Motor neuron (in vitro differentiated cells): ENCODE results near the gene PDE10A. TPM values are rescaled to one million over a fixed set of nuclear protein-coding genes. Genes with fewer than 3 reads are reported as not detected.
"Not testable (repeated sequence)": the region's sequence is repeated elsewhere in the genome, so short reads cannot be mapped to it uniquely, and the experiment has no call there.

Experiments used
- ATAC-seq, 8 experiments: fragments of 200-7000 bp; cut with Tn5 transposase; replicated peaks in 6 of 8; 2 replicates each; pipeline ENCODE4 v1.8.0; 2021; ENCODE audit warnings: mild to moderate bottlenecking in 8 of 8, moderate library complexity in 8 of 8
- H3K27ac ChIP-seq, 2 donors: fragments of 250-450 bp; sonication (Bioruptor Pico); 2 replicates each; pipeline ENCODE4 v1.9.0; 2021; ENCODE audit warnings: antibody characterized with exemption in 2 of 2, mild to moderate bottlenecking in 2 of 2, moderate library complexity in 1 of 2
- H3K4me1 ChIP-seq, 2 donors: fragments of 250-450 bp; sonication (Bioruptor Pico); replicated peaks in 1 of 2; 2 replicates each; pipeline ENCODE4 v1.6.1; 2021; ENCODE audit warnings: antibody characterized with exemption in 2 of 2, mild to moderate bottlenecking in 2 of 2, moderate library complexity in 1 of 2
- H3K4me3 ChIP-seq, 5 donors: fragments of 250-450 bp; sonication (Bioruptor Pico); 2 replicates each; pipeline ENCODE4 v1.9.0; 2021; ENCODE audit warnings: antibody characterized with exemption in 5 of 5, mild to moderate bottlenecking in 5 of 5, moderate library complexity in 4 of 5
- WGBS, 10 experiments: fragments of 450-650 bp; shearing (Covaris generic); methylation state at CpG; one replicate each; pipeline ENCODE4 v1.0.0; 2022; 5-methylcytosine and 5-hydroxymethylcytosine counted together
- in situ Hi-C, 9 experiments: fragments of 400-800 bp; cut with MboI; loops; one replicate each; pipeline ENCODE4 v1.15.0; 2021; ENCODE audit warnings: low sequenced_read_pairs in 9 of 9, low pct_unique_long_range_greater_than_20kb in 2 of 9; ENCODE audit not compliant: unreplicated experiment in 9 of 9
- total RNA-seq, 8 experiments: library from RNA; unstranded; fragments of 300-600 nt; gene quantifications; 2 replicates each; pipeline versions ENCODE4 v1.2.3 to v1.2.4, GENCODE V29; 2022

The PDE10A gene
- total RNA-seq, 8 experiments from 2014 or later: 1.0 to 15.4 (median 14.5) TPM

DNA sequence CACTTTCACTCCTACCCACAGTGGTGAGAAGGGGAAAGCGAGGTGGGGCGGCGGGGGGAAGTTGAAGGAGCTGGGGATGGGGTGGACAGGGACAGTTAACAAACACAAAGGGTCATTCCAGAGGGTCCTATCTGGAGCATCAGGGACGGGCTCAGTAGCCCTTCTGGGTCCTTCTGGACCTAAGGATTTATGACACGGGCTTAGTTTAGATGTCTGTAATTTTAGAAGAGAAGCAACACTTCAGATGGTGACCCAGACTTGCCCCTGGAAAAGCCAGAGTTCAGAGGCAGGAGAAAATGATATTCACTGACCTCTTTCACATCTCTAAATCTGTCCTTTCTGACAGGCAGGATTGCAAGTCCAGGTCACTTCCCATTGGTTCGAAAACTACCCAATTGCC, 36.3 kb downstream of the PDE10A start:
- no peak overlapping the region for H3K4me3 ChIP-seq
- H3K4me1 ChIP-seq: no peaks in the 10 kb centered on the region
- no peak for ATAC-seq
- 0 to 90% (median 71%) methylated on average over 1 to 2 of the region's 6 CpGs; no CpG with 5 or more reads in 5 of the 10 experiments for WGBS, 10 experiments
- in situ Hi-C loops: no loop called here
- H3K27ac ChIP-seq: no peak overlapping the region

DNA sequence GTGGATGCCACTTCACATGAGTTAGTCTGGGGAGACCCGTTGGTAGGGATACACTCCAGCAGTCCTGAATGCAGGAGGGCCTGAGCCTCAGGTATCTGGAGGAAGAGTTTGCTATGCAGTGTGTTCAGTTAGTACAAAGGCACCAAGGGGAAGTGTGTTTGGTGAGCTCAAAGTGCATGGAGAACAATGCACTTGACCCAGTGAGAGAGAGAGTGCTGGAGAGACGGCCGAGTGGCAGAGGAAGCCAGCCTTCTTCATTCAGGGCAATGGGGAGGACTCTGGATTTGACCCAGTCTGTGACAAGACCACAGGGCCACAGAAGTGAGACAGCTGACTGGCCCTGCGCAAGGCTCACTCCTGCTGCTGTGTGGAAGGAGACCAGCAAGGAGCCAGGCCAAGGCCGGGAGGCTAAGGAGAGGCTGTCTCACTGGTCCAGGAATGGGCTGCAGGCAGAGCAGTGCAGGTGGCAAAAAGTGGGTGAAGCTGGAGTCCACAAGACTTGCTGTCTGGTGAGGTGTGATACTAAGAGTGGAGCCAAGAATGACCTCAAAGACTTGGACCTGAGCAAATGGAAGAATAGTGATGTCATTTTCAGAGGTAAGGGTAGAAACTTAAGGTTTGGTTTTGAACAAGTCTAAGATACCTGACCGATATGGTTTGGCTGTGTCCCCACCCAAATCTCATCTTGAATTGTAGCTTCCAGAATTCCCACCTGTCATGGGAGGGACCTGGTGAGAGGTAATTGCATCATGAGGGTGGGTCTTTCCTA, 38.0 kb downstream of the PDE10A start:
- H3K4me3 ChIP-seq: no peak overlapping the region
- ATAC-seq: no peak
- H3K4me1 ChIP-seq: no peaks in the 10 kb centered on the region
- no peak overlapping the region for H3K27ac ChIP-seq
- 74 to 100% (median 92%) methylated on average over 2 to 4 of the region's 6 CpGs; no CpG with 5 or more reads in 5 of the 10 experiments for WGBS, 10 experiments
- in situ Hi-C loops: no loop called here

DNA sequence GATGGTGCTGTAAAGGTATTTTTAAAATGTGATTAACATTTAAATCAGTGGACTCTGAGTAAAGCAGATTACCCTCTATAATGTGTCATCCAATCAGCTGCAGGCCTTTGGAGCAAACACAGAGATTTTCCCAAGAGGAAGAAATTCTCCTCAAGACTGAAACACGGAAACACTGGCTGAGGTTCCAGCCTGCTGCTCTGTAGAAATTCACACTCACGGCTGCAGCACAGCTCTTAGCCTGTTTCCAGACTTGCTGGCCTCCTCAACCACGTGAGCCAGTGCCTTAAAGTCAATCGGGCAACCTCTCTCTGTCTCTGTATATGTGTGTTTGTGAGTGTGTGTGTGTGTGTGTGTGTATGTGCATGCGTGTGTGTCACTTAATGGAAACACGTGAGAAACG, 41.1 kb downstream of the PDE10A start:
- WGBS, 10 experiments: 0 to 100% (median 88%) methylated on average over 1 to 7 of the region's 7 CpGs; no CpG with 5 or more reads in 4 of the 10 experiments
- no peak overlapping the region for H3K4me3 ChIP-seq
- ATAC-seq: no peak
- H3K27ac ChIP-seq: no peak overlapping the region
- H3K4me1 ChIP-seq: no peaks in the 10 kb centered on the region
- in situ Hi-C loops: no loop called here

DNA sequence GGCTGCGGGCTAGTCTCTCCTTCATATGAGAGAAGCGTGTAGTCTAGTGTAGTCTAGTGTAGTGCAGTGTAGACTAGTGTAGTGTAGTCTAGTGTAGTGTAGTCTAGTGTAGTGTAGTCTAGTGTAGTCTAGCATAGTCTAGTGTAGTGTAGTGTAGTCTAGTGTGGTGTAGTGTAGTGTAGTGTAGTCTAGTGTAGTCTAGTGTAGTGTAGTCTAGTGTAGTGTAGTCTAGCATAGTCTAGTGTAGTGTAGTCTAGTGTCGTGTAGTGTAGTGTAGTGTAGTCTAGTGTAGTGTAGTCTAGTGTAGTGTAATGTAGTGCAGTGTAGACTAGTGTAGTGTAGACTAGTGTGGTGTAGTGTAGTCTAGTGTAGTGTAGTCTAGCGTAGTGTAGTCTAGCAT, 44.1 kb downstream of the PDE10A start:
- WGBS, 10 experiments: 80 to 100% (median 92%) methylated on average over 1 to 3 of the region's 4 CpGs; no CpG with 5 or more reads in 6 of the 10 experiments
- H3K4me1 ChIP-seq, H3K27ac ChIP-seq, H3K4me3 ChIP-seq, in situ Hi-C loops, ATAC-seq: not testable (repeated sequence)

DNA sequence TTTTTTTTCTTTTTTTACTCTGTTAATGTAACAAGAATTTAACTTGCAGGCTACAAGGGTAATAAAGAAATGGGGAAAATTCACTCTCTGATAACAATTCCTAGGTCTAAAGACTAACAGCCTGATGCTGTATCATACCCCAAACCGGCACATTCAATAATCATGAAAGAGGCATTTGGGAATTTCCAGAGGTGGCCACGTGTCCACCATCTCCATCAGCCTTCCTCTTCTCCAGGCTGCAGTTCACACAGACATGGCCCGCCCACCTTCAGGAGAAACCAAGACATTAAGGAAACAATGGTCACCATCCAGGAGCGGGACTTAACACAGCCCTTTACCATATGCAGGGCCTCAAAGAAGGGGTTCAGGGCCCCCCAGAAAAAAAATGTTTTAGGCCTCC, 44.8 kb downstream of the PDE10A start:
- ATAC-seq: no peak
- no peak overlapping the region for H3K4me3 ChIP-seq
- H3K4me1 ChIP-seq: peaks cover 0 to 4% of the 10 kb centered on the region in 2 donors
- no peak overlapping the region for H3K27ac ChIP-seq
- WGBS, 10 experiments: 0 to 100% (median 100%) methylated on average over 1 to 2 of the region's 4 CpGs; no CpG with 5 or more reads in 3 of the 10 experiments
- in situ Hi-C loops: no loop called here

DNA sequence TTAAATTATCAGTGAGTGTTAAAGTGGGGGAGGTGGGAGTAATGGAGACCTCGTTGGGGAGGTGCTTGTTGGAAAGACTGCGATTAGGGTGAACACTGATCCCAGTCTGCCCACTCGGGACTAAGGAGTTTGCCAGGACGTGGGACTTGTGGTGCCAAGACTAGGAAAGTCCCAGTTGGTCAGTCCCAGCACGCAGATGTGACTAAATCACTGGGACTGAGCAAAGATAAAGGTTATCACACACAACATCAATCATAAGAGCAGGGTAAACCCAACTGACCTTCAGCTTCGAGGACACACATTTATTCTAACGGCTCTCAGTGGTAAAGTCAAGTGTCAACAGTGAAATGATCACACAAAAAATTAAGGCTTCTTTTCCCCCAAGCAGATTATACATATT, 45.5 kb downstream of the PDE10A start:
- in situ Hi-C loops: no loop called here
- peaks cover 0 to 4% of the 10 kb centered on the region in 2 donors for H3K4me1 ChIP-seq
- 20 to 89% (median 83%) methylated on average over 1 to 7 of the region's 7 CpGs; no CpG with 5 or more reads in 2 of the 10 experiments for WGBS, 10 experiments
- H3K4me3 ChIP-seq: no peak overlapping the region
- no peak overlapping the region for H3K27ac ChIP-seq
- no peak for ATAC-seq

DNA sequence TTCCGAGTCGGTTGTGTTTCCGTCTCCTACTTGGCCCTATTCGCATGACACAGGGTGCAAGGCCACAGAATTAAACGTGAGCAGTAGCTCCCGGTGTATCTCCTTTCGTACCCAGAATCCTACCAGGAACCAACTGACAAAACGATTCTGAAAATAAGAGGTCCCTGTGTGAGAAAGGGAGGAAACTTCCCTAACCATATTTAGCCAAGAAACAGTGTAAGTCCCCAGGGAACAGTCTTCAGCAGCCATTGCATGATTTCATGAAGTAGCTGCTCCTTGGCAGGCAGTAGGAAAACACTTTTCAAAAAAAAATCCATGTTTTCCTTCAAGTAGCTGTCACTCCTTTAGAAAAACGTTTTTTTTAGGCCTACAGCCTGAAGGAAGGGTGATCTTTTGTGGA, 46.9 kb downstream of the PDE10A start:
- ATAC-seq: peak in 2 of 8 experiments; percentile 40 to 41

DNA sequence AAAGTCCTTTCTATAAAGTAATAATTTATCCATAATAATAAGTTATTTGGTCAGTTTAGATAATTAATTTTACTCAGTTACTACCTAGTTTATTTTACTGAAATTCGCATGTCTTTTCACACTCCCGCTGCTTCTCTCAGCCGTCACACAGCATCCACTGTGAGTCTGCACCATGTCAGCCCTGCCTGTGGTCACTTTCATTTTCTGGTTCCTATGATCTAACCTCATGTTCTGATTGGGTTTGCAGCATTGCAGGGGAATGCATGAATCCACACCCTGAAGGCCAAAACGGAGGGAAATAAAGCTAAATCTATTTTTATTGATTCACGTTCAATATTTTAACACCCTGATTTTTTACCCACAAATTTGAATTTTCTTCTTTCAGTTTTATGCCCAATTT, 47.4 kb downstream of the PDE10A start:
- 14 to 95% (median 77%) methylated on average over 1 to 5 of the region's 5 CpGs for WGBS, 10 experiments
- peaks cover 0 to 4% of the 10 kb centered on the region in 2 donors for H3K4me1 ChIP-seq
- H3K4me3 ChIP-seq: no peak overlapping the region
- in situ Hi-C loops: no loop called here
- peak in 1 of 8 experiments; percentile 31 for ATAC-seq
- H3K27ac ChIP-seq: no peak overlapping the region

More for the DNA sequence above, 46.9 kb downstream of the PDE10A start:
- Histone ChIP-seq H3K4me1 (peaks cover 0 to 4% of the 10 kb centered on the region in 2 donors), H3K27ac (no peak overlapping the region), H3K4me3 (no peak overlapping the region)
- WGBS, 10 experiments: 5 to 68% (median 39%) methylated on average over 4 to 9 of the region's 9 CpGs
- in situ Hi-C loops: no loop called here

DNA sequence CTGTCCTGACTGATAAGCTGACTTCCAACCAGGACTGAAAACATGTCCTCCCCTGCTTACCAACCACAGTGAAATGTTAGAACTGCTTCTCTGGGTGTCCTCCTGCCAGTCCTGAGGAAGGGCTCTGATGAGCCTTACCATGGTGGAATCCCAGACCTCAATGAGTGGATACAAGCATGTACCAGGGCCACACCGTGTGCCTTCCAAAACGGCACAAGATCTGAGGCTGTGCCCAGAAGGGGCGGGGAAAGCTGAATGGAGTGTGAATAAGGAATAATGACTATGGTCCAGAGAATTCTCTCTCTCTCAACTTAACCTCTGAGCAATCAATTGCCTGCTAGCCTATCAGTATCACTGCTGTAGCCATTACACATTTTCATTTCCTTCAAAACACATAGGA, 51.7 kb downstream of the PDE10A start:
- Histone ChIP-seq H3K27ac (no peak overlapping the region), H3K4me1 (peaks cover 0 to 4% of the 10 kb centered on the region in 2 donors), H3K4me3 (no peak overlapping the region)
- in situ Hi-C loops: no loop called here
- 0 to 88% (median 80%) methylated on average over 1 to 3 of the region's 3 CpGs; no CpG with 5 or more reads in 5 of the 10 experiments for WGBS, 10 experiments
- ATAC-seq: no peak

DNA sequence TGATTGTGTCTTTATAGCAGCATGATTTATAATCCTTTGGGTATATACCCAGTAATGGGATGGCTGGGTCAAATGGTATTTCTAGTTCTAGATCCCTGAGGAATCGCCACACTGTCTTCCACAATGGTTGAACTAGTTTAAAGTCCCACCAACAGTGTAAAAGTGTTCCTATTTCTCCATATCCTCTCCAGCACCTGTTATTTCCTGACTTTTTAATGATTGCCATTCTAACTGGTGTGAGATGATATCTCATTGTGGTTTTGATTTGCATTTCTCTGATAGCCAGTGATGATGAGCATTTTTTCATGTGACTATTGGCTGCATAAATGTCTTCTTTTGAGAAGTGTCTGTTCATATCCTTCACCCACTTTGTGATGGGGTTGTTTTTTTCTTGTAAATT, 54.5 kb downstream of the PDE10A start:
- H3K4me1 ChIP-seq, H3K27ac ChIP-seq, ATAC-seq, in situ Hi-C loops, H3K4me3 ChIP-seq: not testable (repeated sequence)
- no CpG with 5 or more reads among the region's 1 CpG for WGBS, 10 experiments

DNA sequence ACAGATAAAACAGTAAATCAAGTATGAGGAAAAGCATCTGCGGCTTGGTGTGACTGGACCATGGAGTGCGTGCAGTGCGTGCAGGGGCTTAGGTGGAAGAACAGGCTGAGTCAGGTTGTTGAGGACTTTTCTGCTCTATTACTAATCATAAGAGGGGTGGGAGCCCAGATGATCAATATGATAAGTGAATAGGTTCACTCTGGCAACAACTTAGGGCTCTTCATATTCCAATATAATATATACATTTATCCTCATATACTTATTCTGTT, 56.4 kb downstream of the PDE10A start:
- Histone ChIP-seq H3K4me3 (no peak overlapping the region), H3K27ac (no peak overlapping the region), H3K4me1 (no peaks in the 10 kb centered on the region)
- in situ Hi-C loops: no loop called here
- ATAC-seq: no peak
- 37 to 100% (median 93%) methylated on average over 1 to 3 of the region's 3 CpGs; no CpG with 5 or more reads in 2 of the 10 experiments for WGBS, 10 experiments

DNA sequence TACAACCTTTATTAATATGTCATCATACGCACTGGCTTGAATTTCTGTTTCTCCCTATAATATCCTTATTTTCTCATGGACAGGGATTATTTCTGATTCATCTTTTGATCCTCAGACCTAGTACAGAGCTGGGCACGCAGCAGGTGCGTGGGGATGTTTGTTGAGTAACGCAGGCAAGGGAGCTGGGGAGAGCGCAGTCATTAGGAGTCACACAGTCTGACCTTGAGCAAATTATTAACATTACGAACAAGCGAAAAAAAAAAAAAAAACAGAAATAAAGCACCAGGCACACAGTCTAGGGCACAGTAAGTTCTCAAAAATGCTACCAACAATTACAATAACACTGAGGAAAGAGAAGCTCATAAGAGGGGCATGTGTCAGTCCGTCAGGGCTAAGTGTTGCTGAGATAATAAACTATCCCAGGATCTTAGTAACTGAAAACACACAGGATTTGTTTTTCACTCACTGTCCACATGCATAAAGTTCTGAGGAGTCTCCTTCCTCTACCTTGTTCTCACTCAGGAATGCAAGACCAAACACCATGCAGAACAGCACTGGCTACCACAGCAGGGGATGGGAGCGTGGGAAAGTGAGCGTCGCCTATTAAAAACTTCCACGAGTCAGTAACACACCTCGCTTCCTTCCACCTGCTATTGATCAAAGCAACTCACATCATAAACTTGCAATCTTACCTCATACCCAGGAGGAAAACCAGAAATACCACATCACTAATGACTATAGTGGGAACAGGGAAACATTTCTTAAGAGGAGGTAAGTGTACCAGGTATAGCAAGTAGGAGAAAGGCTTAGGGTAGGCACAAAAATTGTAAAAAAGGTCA, 56.9 kb downstream of the PDE10A start:
- Histone ChIP-seq H3K4me1 (no peaks in the 10 kb centered on the region), H3K27ac (no peak overlapping the region), H3K4me3 (no peak overlapping the region)
- in situ Hi-C loops: no loop called here
- WGBS, 10 experiments: 38 to 96% (median 84%) methylated on average over 1 to 13 of the region's 13 CpGs
- ATAC-seq: peak in 3 of 8 experiments; percentile 25 to 53 (median 32)

DNA sequence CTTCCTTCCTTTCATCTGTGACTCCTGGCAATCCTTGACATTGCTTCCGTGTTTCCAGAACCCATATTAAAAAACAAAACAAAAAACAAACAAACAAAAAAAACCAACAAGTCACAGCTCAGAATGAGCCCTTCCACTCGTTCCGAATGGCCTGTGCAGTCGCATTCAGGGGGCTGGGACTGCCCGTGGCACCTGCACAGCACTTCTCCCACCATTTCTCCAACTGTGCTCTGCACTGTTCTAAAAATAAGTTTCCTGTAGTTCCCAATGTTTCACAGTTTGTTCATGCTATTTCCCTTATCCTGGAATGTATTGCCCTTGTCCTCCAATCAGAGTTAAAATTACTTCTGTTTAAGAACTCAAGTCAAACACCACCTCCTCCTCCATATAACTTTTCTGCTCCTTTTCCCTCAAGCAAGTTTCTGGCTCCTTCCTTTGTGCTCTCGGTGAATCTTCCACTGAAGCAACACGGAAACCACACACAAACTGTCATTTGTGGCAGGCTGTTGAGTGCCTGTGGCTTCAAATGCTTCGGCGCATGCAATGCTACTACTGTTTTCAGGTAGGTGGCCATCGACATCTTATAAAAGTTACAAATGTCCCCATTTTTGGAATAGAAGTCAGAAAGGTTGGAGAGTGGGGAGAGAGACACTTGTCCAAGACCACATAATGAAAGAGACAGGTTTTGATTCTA, 57.7 kb downstream of the PDE10A start:
- ATAC-seq: no peak
- H3K4me3 ChIP-seq: no peak overlapping the region
- no peak overlapping the region for H3K27ac ChIP-seq
- in situ Hi-C loops: no loop called here
- no peaks in the 10 kb centered on the region for H3K4me1 ChIP-seq
- WGBS, 10 experiments: 12 to 97% (median 72%) methylated on average over 3 to 10 of the region's 10 CpGs
